H9 (cell line): ENCODE measurements around the gene METAP2. TPM values are rescaled to one million over a fixed set of nuclear protein-coding genes. Genes with fewer than 3 reads are reported as not detected.

Experiments
- DNase-seq: peaks from one replicate; pipeline ENCODE4 v3.0.0-alpha.2; 2017
- H2AFZ ChIP-seq: one replicate; pipeline ENCODE4 v1.6.1; 2013; ENCODE audit warnings: mild to moderate bottlenecking, low read length, control low read depth, moderate library complexity
- H2AK5ac ChIP-seq: 2 replicates; pipeline ENCODE4 v1.6.1; 2013; ENCODE audit warnings: low read length, control low read depth, mixed read lengths; ENCODE audit not compliant: insufficient read length
- H2BK120ac ChIP-seq: one replicate; pipeline ENCODE4 v1.6.1; 2013; ENCODE audit warnings: low read depth, mild to moderate bottlenecking, low read length, control low read depth, inconsistent platforms; ENCODE audit not compliant: poor library complexity, severe bottlenecking
- H2BK12ac ChIP-seq: 2 replicates; pipeline ENCODE4 v1.6.1; 2013; ENCODE audit warnings: low read length, control low read depth, mixed read lengths, low read depth; ENCODE audit not compliant: insufficient read length
- H2BK15ac ChIP-seq: 2 replicates; pipeline ENCODE4 v1.6.1; 2013; ENCODE audit warnings: low read depth, low read length, control low read depth
- H2BK20ac ChIP-seq: one replicate; pipeline ENCODE4 v1.6.1; 2013; ENCODE audit warnings: low read depth, mild to moderate bottlenecking, low read length, control low read depth, inconsistent platforms; ENCODE audit not compliant: poor library complexity, severe bottlenecking
- H2BK5ac ChIP-seq: 2 replicates; pipeline ENCODE4 v1.6.1; 2013; ENCODE audit warnings: low read length, control low read depth, mixed read lengths; ENCODE audit not compliant: insufficient read length
- H3K14ac ChIP-seq: 2 replicates; pipeline ENCODE4 v1.6.1; 2013; ENCODE audit warnings: low read length, control low read depth; ENCODE audit not compliant: insufficient read depth
- H3K18ac ChIP-seq: 2 replicates; pipeline ENCODE4 v1.6.1; 2013; ENCODE audit warnings: low read depth, mild to moderate bottlenecking, mixed read lengths, low read length, control low read depth; ENCODE audit not compliant: insufficient read length
- H3K23ac ChIP-seq: 2 replicates; pipeline ENCODE4 v1.6.1; 2013; ENCODE audit warnings: low read length, control low read depth, mixed read lengths, low read depth; ENCODE audit not compliant: insufficient read length
- H3K23me2 ChIP-seq: 2 replicates; pipeline ENCODE4 v1.6.1; 2013; ENCODE audit warnings: low read depth, mild to moderate bottlenecking, mixed read lengths, low read length, control low read depth; ENCODE audit not compliant: insufficient read length, poor library complexity, severe bottlenecking
- H3K27ac ChIP-seq: 2 replicates; pipeline ENCODE4 v1.5.1; 2013; ENCODE audit warnings: low read length, control low read depth, mixed read lengths, low read depth; ENCODE audit not compliant: insufficient read length
- H3K27me3 ChIP-seq: 2 replicates; pipeline ENCODE4 v1.6.1; 2013; ENCODE audit warnings: low read length, control low read depth, inconsistent platforms; ENCODE audit not compliant: insufficient read depth
- H3K4ac ChIP-seq: 2 replicates; pipeline ENCODE4 v1.6.1; 2013; ENCODE audit warnings: low read depth, mild to moderate bottlenecking, control low read depth, inconsistent platforms, low read length, moderate library complexity
- H3K4me1 ChIP-seq: 2 replicates; pipeline ENCODE4 v1.6.1; 2013; ENCODE audit warnings: low read length, control low read depth, inconsistent platforms; ENCODE audit not compliant: insufficient read depth
- H3K4me2 ChIP-seq: 2 replicates; pipeline ENCODE4 v1.6.1; 2013; ENCODE audit warnings: low read length, control low read depth, mixed read lengths; ENCODE audit not compliant: insufficient read length, insufficient read depth
- H3K56ac ChIP-seq: 2 replicates; pipeline ENCODE4 v1.6.1; 2013; ENCODE audit warnings: low read depth, mild to moderate bottlenecking, mixed read lengths, low read length, control low read depth; ENCODE audit not compliant: insufficient read length
- H3K79me1 ChIP-seq: 2 replicates; pipeline ENCODE4 v1.6.1; 2013; ENCODE audit warnings: low read depth, mild to moderate bottlenecking, moderate library complexity, low read length, control low read depth, inconsistent platforms; ENCODE audit not compliant: insufficient read depth, poor library complexity, severe bottlenecking
- H3K79me2 ChIP-seq: 2 replicates; pipeline ENCODE4 v1.6.1; 2013; ENCODE audit warnings: low read length, control low read depth, inconsistent platforms; ENCODE audit not compliant: insufficient read depth
- H3K9ac ChIP-seq: 2 replicates; pipeline ENCODE4 v1.6.1; 2013; ENCODE audit warnings: low read length, control low read depth, mixed read lengths; ENCODE audit not compliant: insufficient read length; ENCODE audit errors: extremely low read depth
- H3K9me3 ChIP-seq: one replicate; pipeline ENCODE4 v1.6.1; 2013; ENCODE audit warnings: low read depth, low read length, inconsistent platforms; ENCODE audit not compliant: control insufficient read depth
- H3T11ph ChIP-seq: one replicate; pipeline ENCODE4 v1.6.1; 2013; ENCODE audit warnings: mild to moderate bottlenecking, low read length, control low read depth, inconsistent platforms
- H4K20me1 ChIP-seq: one replicate; pipeline ENCODE4 v1.6.1; 2013; ENCODE audit not compliant: control insufficient read depth, insufficient read length, insufficient read depth
- H4K5ac ChIP-seq: 2 replicates; pipeline ENCODE4 v1.6.1; 2013; ENCODE audit warnings: low read depth, mild to moderate bottlenecking, mixed read lengths, low read length, control low read depth; ENCODE audit not compliant: insufficient read length
- H4K8ac ChIP-seq: replicated peaks from 2 replicates; pipeline ENCODE4 v1.6.1; 2013; ENCODE audit warnings: low read length, control low read depth, mixed read lengths, low read depth; ENCODE audit not compliant: insufficient read length
- H4K91ac ChIP-seq: 2 replicates; pipeline ENCODE4 v1.6.1; 2013; ENCODE audit warnings: low read depth, mild to moderate bottlenecking, moderate library complexity, mixed read lengths, low read length, control low read depth; ENCODE audit not compliant: insufficient read length
- H3K27ac Mint-ChIP-seq, 3 experiments: 2 replicates in 2 of 3; 3 replicates in 1 of 3; pipeline ENCODE4 v1.8.0; 2020 to 2021; ENCODE audit warnings: mixed read lengths in 3 of 3, mild to moderate bottlenecking in 1 of 3, moderate library complexity in 1 of 3
- H3K27me3 Mint-ChIP-seq: 2 replicates; pipeline ENCODE4 v1.8.0; 2021; ENCODE audit warnings: low read depth, mild to moderate bottlenecking, moderate library complexity, mixed read lengths
- H3K36me3 Mint-ChIP-seq, 3 experiments: 2 replicates in 2 of 3; 3 replicates in 1 of 3; pipeline ENCODE4 v1.8.0; 2020 to 2021; ENCODE audit warnings: low read depth in 3 of 3, mixed read lengths in 3 of 3; ENCODE audit not compliant: insufficient read depth in 1 of 3
- H3K4me1 Mint-ChIP-seq, 2 experiments: 2 replicates each; pipeline ENCODE4 v1.8.0; 2020; ENCODE audit warnings: mixed read lengths in 2 of 2
- H3K4me3 Mint-ChIP-seq, 2 experiments: 2 replicates in 1 of 2; 3 replicates in 1 of 2; pipeline ENCODE4 v1.8.0; 2020 to 2021; ENCODE audit warnings: mild to moderate bottlenecking in 2 of 2, mixed read lengths in 2 of 2, moderate library complexity in 1 of 2
- H3K9me3 Mint-ChIP-seq, 2 experiments: 2 replicates in 1 of 2; 3 replicates in 1 of 2; pipeline ENCODE4 v1.8.0; 2020; ENCODE audit warnings: mild to moderate bottlenecking in 2 of 2, mixed read lengths in 2 of 2, moderate library complexity in 1 of 2
- WGBS: extraction: QIAGEN DNeasy Blood & Tissue Kit; methylation state at CpG from one replicate; pipeline ENCODE4 v1.1.7; 2013; ENCODE audit warnings: missing lambda C conversion rate, low lambda C conversion rate, mixed read lengths; ENCODE audit not compliant: insufficient read length; ENCODE audit errors: extremely low coverage; 5-methylcytosine and 5-hydroxymethylcytosine counted together
- total RNA-seq: library from RNA; stranded (reverse); gene quantifications from 2 replicates; pipeline ENCODE4 v1.2.1, GENCODE V29; 2021
- TF ChIP-seq, protein P1 (sequence below): fragments of 200-600 bp; sonication (generic); conservative IDR thresholded peaks from 3 replicates; pipeline ENCODE4 v1.8.0; 2021; ENCODE audit warnings: antibody characterized with exemption, mild to moderate bottlenecking

The METAP2 gene
- total RNA-seq, 1 experiment from 2014 or later, result 140 TPM

DNA sequence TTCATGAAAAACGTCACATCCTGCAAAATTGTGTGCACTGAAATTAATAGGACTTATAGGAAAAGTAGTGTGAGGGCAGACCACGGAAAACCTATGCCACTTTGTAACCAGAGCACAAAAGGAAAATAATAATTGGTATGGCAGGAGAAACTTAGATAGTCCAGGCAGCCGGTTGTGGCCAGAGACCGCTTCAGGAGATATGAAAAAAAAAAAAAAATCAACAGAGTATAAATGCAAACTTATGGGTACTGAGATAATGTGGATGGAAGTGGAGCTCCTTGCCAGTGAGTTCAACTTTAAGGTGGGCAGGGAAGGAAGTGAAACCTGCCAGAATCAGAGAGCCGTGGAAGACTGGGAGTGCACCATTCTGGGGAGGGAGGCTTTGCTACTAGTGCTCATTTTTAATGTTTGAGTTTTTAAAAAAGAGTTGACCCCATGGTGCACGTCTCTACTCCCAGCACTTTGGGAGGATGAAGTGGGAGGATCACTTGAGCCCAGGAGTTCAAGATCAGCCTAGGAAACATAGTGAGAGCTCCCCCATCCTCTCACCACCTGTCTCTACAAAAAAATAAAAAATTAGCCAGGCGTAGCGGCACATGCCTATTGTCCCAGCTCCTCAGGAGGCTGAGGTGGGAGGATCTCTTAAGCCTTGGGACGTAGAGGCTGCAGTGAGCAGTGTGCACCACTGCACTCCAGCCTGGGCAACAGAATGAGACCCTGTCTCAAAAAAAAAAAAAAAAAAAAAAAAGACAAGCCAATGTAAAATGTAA is 34.3 kb upstream of the METAP2 start:
- Mint-ChIP-seq H3K9me3 (no peaks in the 10 kb centered on the region), H3K36me3 (no peaks in the 10 kb centered on the region), H3K4me3 (no peak overlapping the region), H3K27me3 (no peaks in the 10 kb centered on the region; the same call in 1 of the 2 replicates), H3K4me1 (peaks cover 14 to 18% of the 10 kb centered on the region in 2 experiments), H3K27ac (no peak overlapping the region; a peak in 1 of 7 replicates)
- no peaks in the 10 kb centered on the region for H3K9me3 ChIP-seq
- H4K91ac ChIP-seq, result no peak overlapping the region
- H2BK5ac ChIP-seq, result no peak overlapping the region
- H3T11ph ChIP-seq, result no peak overlapping the region
- no peak overlapping the region for H3K56ac ChIP-seq
- no peak overlapping the region for H2AK5ac ChIP-seq
- H3K79me2 ChIP-seq, result no peaks in the 10 kb centered on the region
- no peak overlapping the region for H3K27ac ChIP-seq
- H3K4ac ChIP-seq, result no peak overlapping the region
- H3K27me3 ChIP-seq, result no peaks in the 10 kb centered on the region
- no peak overlapping the region for H3K14ac ChIP-seq
- H2BK120ac ChIP-seq, result no peak overlapping the region
- no peak overlapping the region for H3K23ac ChIP-seq
- no peak overlapping the region for H2BK15ac ChIP-seq
- H3K4me2 ChIP-seq, result no peak overlapping the region
- DNase-seq, result no peak
- H3K4me1 ChIP-seq, result no peaks in the 10 kb centered on the region
- H3K9ac ChIP-seq, result no peak overlapping the region
- TF ChIP-seq, protein P1, sequence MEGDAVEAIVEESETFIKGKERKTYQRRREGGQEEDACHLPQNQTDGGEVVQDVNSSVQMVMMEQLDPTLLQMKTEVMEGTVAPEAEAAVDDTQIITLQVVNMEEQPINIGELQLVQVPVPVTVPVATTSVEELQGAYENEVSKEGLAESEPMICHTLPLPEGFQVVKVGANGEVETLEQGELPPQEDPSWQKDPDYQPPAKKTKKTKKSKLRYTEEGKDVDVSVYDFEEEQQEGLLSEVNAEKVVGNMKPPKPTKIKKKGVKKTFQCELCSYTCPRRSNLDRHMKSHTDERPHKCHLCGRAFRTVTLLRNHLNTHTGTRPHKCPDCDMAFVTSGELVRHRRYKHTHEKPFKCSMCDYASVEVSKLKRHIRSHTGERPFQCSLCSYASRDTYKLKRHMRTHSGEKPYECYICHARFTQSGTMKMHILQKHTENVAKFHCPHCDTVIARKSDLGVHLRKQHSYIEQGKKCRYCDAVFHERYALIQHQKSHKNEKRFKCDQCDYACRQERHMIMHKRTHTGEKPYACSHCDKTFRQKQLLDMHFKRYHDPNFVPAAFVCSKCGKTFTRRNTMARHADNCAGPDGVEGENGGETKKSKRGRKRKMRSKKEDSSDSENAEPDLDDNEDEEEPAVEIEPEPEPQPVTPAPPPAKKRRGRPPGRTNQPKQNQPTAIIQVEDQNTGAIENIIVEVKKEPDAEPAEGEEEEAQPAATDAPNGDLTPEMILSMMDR, result no peak
- H4K20me1 ChIP-seq, result no peaks in the 10 kb centered on the region
- no peak overlapping the region for H4K5ac ChIP-seq
- H3K79me1 ChIP-seq, result no peaks in the 10 kb centered on the region
- H2BK20ac ChIP-seq, result no peak overlapping the region
- no peak overlapping the region for H4K8ac ChIP-seq
- no peak overlapping the region for H2BK12ac ChIP-seq
- no peak overlapping the region for H2AFZ ChIP-seq
- no CpG with 5 or more reads among the region's 9 CpGs for WGBS
- H3K23me2 ChIP-seq, result no peaks in the 10 kb centered on the region
- no peak overlapping the region for H3K18ac ChIP-seq
